GM18873 (cell line): ENCODE data around the gene ZNF785.
"Not testable (repeated sequence)": the region's sequence is repeated elsewhere in the genome, so short reads cannot be mapped to it uniquely, and the experiment has no call there.

Source experiments
- ATAC-seq: cut with Tn5 transposase; IDR thresholded peaks from one replicate; pipeline ENCODE4 v1.9.1; 2021; ENCODE audit warnings: mild to moderate bottlenecking, moderate library complexity, moderate number of reproducible peaks; ENCODE audit not compliant: unreplicated experiment, low FRiP score

The ZNF785 gene

GRCh38 chr16:30603945-30604315 is 18.4 kb upstream of the ZNF785 start:
- no peak for ATAC-seq

GRCh38 chr16:30602616-30603277 is 17.2 kb upstream of the ZNF785 start:
- ATAC-seq: no peak

- ATAC-seq: no peak
Observed at GRCh38 chr16:30601966-30602365, 16.5 kb upstream of the ZNF785 start.

GRCh38 chr16:30600929-30601328 is 15.4 kb upstream of the ZNF785 start:
- ATAC-seq: no peak

- no peak for ATAC-seq
Observed at GRCh38 chr16:30600215-30600614, 14.7 kb upstream of the ZNF785 start.

- ATAC-seq: no peak
Observed at GRCh38 chr16:30592871-30593270, 7.4 kb upstream of the ZNF785 start.

- ATAC-seq: not testable (repeated sequence)
Observed at GRCh38 chr16:30590869-30591268, 5.4 kb upstream of the ZNF785 start.

- ATAC-seq: not testable (repeated sequence)
Observed at GRCh38 chr16:30589582-30589981, 4.1 kb upstream of the ZNF785 start.

GRCh38 chr16:30588651-30589050 is 3.2 kb upstream of the ZNF785 start:
- no peak for ATAC-seq

GRCh38 chr16:30585022-30585399 is 486 bp downstream of the ZNF785 start:
- peak; percentile 21 for ATAC-seq

- no peak for ATAC-seq
Observed at GRCh38 chr16:30582611-30583340, 2.7 kb downstream of the ZNF785 start.

- ATAC-seq: no peak
Observed at GRCh38 chr16:30581457-30581856, 4.0 kb downstream of the ZNF785 start.

GRCh38 chr16:30574678-30575077 is 10.8 kb downstream of the ZNF785 start:
- no peak for ATAC-seq

- ATAC-seq: peak; percentile 61
Observed at GRCh38 chr16:30571445-30572322, 13.8 kb downstream of the ZNF785 start, which contains the start of gene ZNF688. Gene ZNF688 (minus strand): TSS chr16:30571714. CDS start chr16:30571629, 85 bp downstream.

- no peak for ATAC-seq
Observed at GRCh38 chr16:30570636-30571444, 14.7 kb downstream of the ZNF785 start.

- ATAC-seq: no peak
Observed at GRCh38 chr16:30569746-30570635, 15.5 kb downstream of the ZNF785 start.

GRCh38 chr16:30569281-30569680 is 16.2 kb downstream of the ZNF785 start:
- ATAC-seq: no peak

- peak; percentile 37 for ATAC-seq
Observed at GRCh38 chr16:30567991-30568638, 17.4 kb downstream of the ZNF785 start.
